Right lobe of liver (tissue), 6 donors: ENCODE data around the gene PELI2. TPM values are rescaled to one million over a fixed set of nuclear protein-coding genes. Genes with fewer than 3 reads are reported as not detected.

Source experiments
- ATAC-seq, 4 donors: fragments of 200-7000 bp; cut with Tn5 transposase; one replicate each; pipeline ENCODE4 v1.9.1; 2020; ENCODE audit warnings: mild to moderate bottlenecking in 4 of 4, moderate library complexity in 4 of 4
- DNase-seq, 3 donors: peaks; one replicate each; pipeline ENCODE4 v3.0.0-alpha.2; 2020
- H3K27ac ChIP-seq, 3 donors: fragments of 200-600 bp; one replicate each; pipeline ENCODE4 v1.8.0; 2022
- H3K27me3 ChIP-seq, 2 donors: fragments of 200-600 bp; one replicate each; pipeline ENCODE4 v1.8.0; 2022
- H3K36me3 ChIP-seq, 4 donors: fragments of 200-600 bp; sonication (generic) in 1 of 4; one replicate each; pipeline versions ENCODE4 v1.5.1 to v1.8.0; 2017 to 2022; ENCODE audit warnings: control low read depth in 1 of 4
- H3K4me1 ChIP-seq, 4 donors: fragments of 200-600 bp; sonication (generic) in 1 of 4; one replicate each; pipeline versions ENCODE4 v1.5.1 to v1.8.0; 2017 to 2022; ENCODE audit warnings: control low read depth in 1 of 4
- H3K4me3 ChIP-seq, 3 donors: fragments of 200-600 bp; one replicate each; pipeline ENCODE4 v1.8.0; 2022
- H3K9me3 ChIP-seq, 4 donors: fragments of 200-600 bp; sonication (generic) in 1 of 4; one replicate each; pipeline versions ENCODE4 v1.5.1 to v1.8.0; 2017 to 2022; ENCODE audit warnings: control low read depth in 1 of 4
- POLR2A ChIP-seq: fragments of 450-650 bp; IDR thresholded peaks from one replicate; pipeline ENCODE4 v1.6.1; 2017; ENCODE audit warnings: antibody characterized with exemption, mild to moderate bottlenecking
- WGBS: methylation state at CpG from one replicate; pipeline ENCODE4 v1.1.6; 2018; ENCODE audit warnings: low coverage, low lambda C conversion rate; ENCODE audit not compliant: insufficient coverage; ENCODE audit errors: missing lambda C conversion rate; 5-methylcytosine and 5-hydroxymethylcytosine counted together
- intact Hi-C, 2 donors: fragments of 100-400 bp; cut with DNase I; formaldehyde crosslinking; loops; one replicate each; pipeline versions ENCODE4 v1.11.2 to v1.14.1; 2022
- total RNA-seq, 6 experiments: library from RNA; depleted of rRNA in 2 of 6; stranded (reverse); fragments of >200 nt in 2 of 6; fragmentation: NEBNext Ultra II Directional in 3 of 6; extraction: Animal tissue kit (Norgen Biotek cat#: 25700) in 3 of 6; gene quantifications; one replicate each; pipeline versions ENCODE4 v1.1.0 to v1.2.4, GENCODE V29; 2016 to 2023
- TF ChIP-seq, protein P1 (sequence below), 4 donors: fragments of 200-600 bp in 3 of 4; fragments of 450-650 bp in 1 of 4; IDR thresholded peaks; one replicate each; pipeline versions ENCODE4 v1.5.1 to v1.8.0; 2016 to 2022; ENCODE audit warnings: antibody characterized with exemption in 4 of 4, mild to moderate bottlenecking in 2 of 4
- donor health status: DM: no; HTN: yes; CAD: no.
- donor health status: DM: no; HTN: no; CAD: no.
- donor health status: DM: no; HTN: no; CAD: no.
- donor health status: DM: no; HTN: yes; CAD: no.
- donor health status: DM: no; HTN: yes; CAD: no.

Gene PELI2
- total RNA-seq, 6 experiments from 2014 or later = 1.1 to 3.2 (median 1.9) TPM

GRCh38 chr14:56241461-56241860, 123.2 kb downstream of the PELI2 start:
- ATAC-seq (no peak), DNase-seq (no peak)
- 69% methylated on average over 6 of the region's 6 CpGs for WGBS
- Histone ChIP-seq H3K9me3 (no peaks in the 10 kb centered on the region), H3K27me3 (no peaks in the 10 kb centered on the region), H3K27ac (no peak overlapping the region), H3K4me3 (no peak overlapping the region), H3K36me3 (no peaks in the 10 kb centered on the region), H3K4me1 (no peaks in the 10 kb centered on the region)
- intact Hi-C loops = no loop called here
- no peak for TF ChIP-seq POLR2A

- no peaks in the 10 kb centered on the region for H3K4me1 ChIP-seq
- DNase-seq (no peak), ATAC-seq (no peak)
- H3K36me3 ChIP-seq = no peaks in the 10 kb centered on the region
- H3K27me3 ChIP-seq = no peaks in the 10 kb centered on the region
- TF ChIP-seq, protein P1, sequence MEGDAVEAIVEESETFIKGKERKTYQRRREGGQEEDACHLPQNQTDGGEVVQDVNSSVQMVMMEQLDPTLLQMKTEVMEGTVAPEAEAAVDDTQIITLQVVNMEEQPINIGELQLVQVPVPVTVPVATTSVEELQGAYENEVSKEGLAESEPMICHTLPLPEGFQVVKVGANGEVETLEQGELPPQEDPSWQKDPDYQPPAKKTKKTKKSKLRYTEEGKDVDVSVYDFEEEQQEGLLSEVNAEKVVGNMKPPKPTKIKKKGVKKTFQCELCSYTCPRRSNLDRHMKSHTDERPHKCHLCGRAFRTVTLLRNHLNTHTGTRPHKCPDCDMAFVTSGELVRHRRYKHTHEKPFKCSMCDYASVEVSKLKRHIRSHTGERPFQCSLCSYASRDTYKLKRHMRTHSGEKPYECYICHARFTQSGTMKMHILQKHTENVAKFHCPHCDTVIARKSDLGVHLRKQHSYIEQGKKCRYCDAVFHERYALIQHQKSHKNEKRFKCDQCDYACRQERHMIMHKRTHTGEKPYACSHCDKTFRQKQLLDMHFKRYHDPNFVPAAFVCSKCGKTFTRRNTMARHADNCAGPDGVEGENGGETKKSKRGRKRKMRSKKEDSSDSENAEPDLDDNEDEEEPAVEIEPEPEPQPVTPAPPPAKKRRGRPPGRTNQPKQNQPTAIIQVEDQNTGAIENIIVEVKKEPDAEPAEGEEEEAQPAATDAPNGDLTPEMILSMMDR (IDR thresholded peaks at IDR 0.05) = no peak
- no peak for TF ChIP-seq POLR2A
- intact Hi-C loops = no loop called here
- no peak overlapping the region for H3K4me3 ChIP-seq
- no peak overlapping the region for H3K27ac ChIP-seq
- no peaks in the 10 kb centered on the region for H3K9me3 ChIP-seq
- 33% methylated on average over 1 of the region's 2 CpGs for WGBS
Observed at GRCh38 chr14:56243110-56243509, 124.9 kb downstream of the PELI2 start.

GRCh38 chr14:56244138-56244789, 126.1 kb downstream of the PELI2 start:
- 52% methylated on average over 5 of the region's 5 CpGs for WGBS
- Histone ChIP-seq H3K4me1 (no peaks in the 10 kb centered on the region), H3K27ac (no peak overlapping the region), H3K27me3 (no peaks in the 10 kb centered on the region), H3K9me3 (no peaks in the 10 kb centered on the region), H3K36me3 (no peaks in the 10 kb centered on the region), H3K4me3 (no peak overlapping the region)
- TF ChIP-seq, protein P1 (IDR thresholded peaks at IDR 0.05) = no peak
- TF ChIP-seq POLR2A = no peak
- DNase-seq = no peak
- intact Hi-C loops = no loop called here
- ATAC-seq = no peak

- Histone ChIP-seq H3K27me3 (no peaks in the 10 kb centered on the region), H3K9me3 (no peaks in the 10 kb centered on the region), H3K4me1 (no peaks in the 10 kb centered on the region), H3K27ac (no peak overlapping the region), H3K4me3 (no peak overlapping the region), H3K36me3 (no peaks in the 10 kb centered on the region)
- 63% methylated on average over 5 of the region's 5 CpGs for WGBS
- peak in 1 of 4 donors; percentile 36 for ATAC-seq
- DNase-seq = no peak
- no peak for TF ChIP-seq POLR2A
- TF ChIP-seq, protein P1 (IDR thresholded peaks at IDR 0.05) = peak in 3 of 4 donors; percentile 38 to 41 (median 40)
- intact Hi-C loops = no loop called here
Observed at GRCh38 chr14:56247495-56248200, 129.4 kb downstream of the PELI2 start.

DNA sequence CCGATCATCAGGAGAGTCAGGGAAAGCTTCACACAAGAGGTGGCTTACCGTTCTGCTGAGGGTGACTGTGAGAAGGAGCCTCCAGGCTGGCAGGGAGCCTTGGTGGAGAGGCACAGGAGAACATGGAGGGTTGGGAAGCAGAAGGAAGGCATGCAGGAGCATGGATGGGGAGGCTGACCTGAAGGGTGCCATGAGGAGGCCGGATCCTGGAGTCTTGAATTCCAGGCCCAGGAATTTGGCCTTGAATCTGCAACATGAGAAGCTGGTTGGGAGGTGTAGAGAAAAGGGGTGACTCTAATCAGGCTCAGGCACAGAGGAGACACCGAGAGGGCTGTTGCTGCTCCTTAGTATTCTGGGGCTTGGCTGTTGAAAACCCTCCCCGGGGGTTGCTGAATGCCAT, 130.2 kb downstream of the PELI2 start:
- Histone ChIP-seq H3K4me3 (no peak overlapping the region), H3K9me3 (no peaks in the 10 kb centered on the region), H3K4me1 (no peaks in the 10 kb centered on the region), H3K36me3 (no peaks in the 10 kb centered on the region), H3K27me3 (no peaks in the 10 kb centered on the region), H3K27ac (no peak overlapping the region)
- WGBS = 74% methylated on average over 4 of the region's 5 CpGs
- DNase-seq = no peak
- TF ChIP-seq, protein P1 (IDR thresholded peaks at IDR 0.05) = no peak
- no peak for TF ChIP-seq POLR2A
- intact Hi-C loops = no loop called here
- ATAC-seq = no peak
